Measurements from ENCODE around the gene PLBD1.

Gene PLBD1

GRCh38 chr12:14591719-14592118 is 24.0 kb upstream of the PLBD1 start:
- no peak for TF ChIP-seq TAF1 (IDR thresholded peaks at IDR 0.05; ENCODE audit: borderline replicate concordance, insufficient read depth, low read length)
- no peak for TF ChIP-seq REST (IDR thresholded peaks at IDR 0.05; ENCODE audit: insufficient read depth in 1 of 2, low read depth in 2 of 2, low read length in 2 of 2)
- TF ChIP-seq SIN3A (IDR thresholded peaks at IDR 0.05; ENCODE audit: borderline replicate concordance, insufficient read depth, low read length) = no peak
- no peak for TF ChIP-seq POLR2AphosphoS5 (IDR thresholded peaks at IDR 0.05; ENCODE audit: low read depth, low read length)
- no peak for TF ChIP-seq FOXP2 (optimal IDR thresholded peaks at IDR 0.05; ENCODE audit: borderline replicate concordance, extremely low read depth, extremely low read length, insufficient read depth)

GRCh38 chr12:14589169-14590004 is 21.7 kb upstream of the PLBD1 start:
- TF ChIP-seq TAF1 (IDR thresholded peaks at IDR 0.05; ENCODE audit: borderline replicate concordance, insufficient read depth, low read length) = no peak
- TF ChIP-seq REST (IDR thresholded peaks at IDR 0.05; ENCODE audit: insufficient read depth in 1 of 2, low read depth in 2 of 2, low read length in 2 of 2) = no peak
- no peak for TF ChIP-seq SIN3A (IDR thresholded peaks at IDR 0.05; ENCODE audit: borderline replicate concordance, insufficient read depth, low read length)
- no peak for TF ChIP-seq FOXP2 (optimal IDR thresholded peaks at IDR 0.05; ENCODE audit: borderline replicate concordance, extremely low read depth, extremely low read length, insufficient read depth)
- TF ChIP-seq POLR2AphosphoS5 (IDR thresholded peaks at IDR 0.05; ENCODE audit: low read depth, low read length) = no peak

- TF ChIP-seq REST (IDR thresholded peaks at IDR 0.05; ENCODE audit: insufficient read depth in 1 of 2, low read depth in 2 of 2, low read length in 2 of 2) = no peak
- TF ChIP-seq TAF1 (IDR thresholded peaks at IDR 0.05; ENCODE audit: borderline replicate concordance, insufficient read depth, low read length) = no peak
- no peak for TF ChIP-seq POLR2AphosphoS5 (IDR thresholded peaks at IDR 0.05; ENCODE audit: low read depth, low read length)
- no peak for TF ChIP-seq SIN3A (IDR thresholded peaks at IDR 0.05; ENCODE audit: borderline replicate concordance, insufficient read depth, low read length)
- TF ChIP-seq FOXP2 (optimal IDR thresholded peaks at IDR 0.05; ENCODE audit: borderline replicate concordance, extremely low read depth, extremely low read length, insufficient read depth) = no peak
These were observed 20.9 kb upstream of the PLBD1 start for GRCh38 chr12:14588571-14588970.

- TF ChIP-seq FOXP2 (optimal IDR thresholded peaks at IDR 0.05; ENCODE audit: borderline replicate concordance, extremely low read depth, extremely low read length, insufficient read depth) = no peak
- no peak for TF ChIP-seq TAF1 (IDR thresholded peaks at IDR 0.05; ENCODE audit: borderline replicate concordance, insufficient read depth, low read length)
- TF ChIP-seq SIN3A (IDR thresholded peaks at IDR 0.05; ENCODE audit: borderline replicate concordance, insufficient read depth, low read length) = no peak
- no peak for TF ChIP-seq POLR2AphosphoS5 (IDR thresholded peaks at IDR 0.05; ENCODE audit: low read depth, low read length)
- no peak for TF ChIP-seq REST (IDR thresholded peaks at IDR 0.05; ENCODE audit: insufficient read depth in 1 of 2, low read depth in 2 of 2, low read length in 2 of 2)
These were observed 11.0 kb upstream of the PLBD1 start for GRCh38 chr12:14578646-14579045.

All from PFSK-1 (cell line).